Pericardium fibroblast (primary cell): ENCODE results near the gene DOC2B. TPM values are rescaled to one million over a fixed set of nuclear protein-coding genes. Genes with fewer than 3 reads are reported as not detected.

Experiments
- total RNA-seq: library from RNA; depleted of rRNA; stranded (reverse); fragments of >200 nt; gene quantifications from 2 replicates; pipeline ENCODE4 v1.2.3, GENCODE V29; 2015

Gene DOC2B
- under 0.01 TPM in 1 of 2 replicates, not detected in the other for total RNA-seq

DNA sequence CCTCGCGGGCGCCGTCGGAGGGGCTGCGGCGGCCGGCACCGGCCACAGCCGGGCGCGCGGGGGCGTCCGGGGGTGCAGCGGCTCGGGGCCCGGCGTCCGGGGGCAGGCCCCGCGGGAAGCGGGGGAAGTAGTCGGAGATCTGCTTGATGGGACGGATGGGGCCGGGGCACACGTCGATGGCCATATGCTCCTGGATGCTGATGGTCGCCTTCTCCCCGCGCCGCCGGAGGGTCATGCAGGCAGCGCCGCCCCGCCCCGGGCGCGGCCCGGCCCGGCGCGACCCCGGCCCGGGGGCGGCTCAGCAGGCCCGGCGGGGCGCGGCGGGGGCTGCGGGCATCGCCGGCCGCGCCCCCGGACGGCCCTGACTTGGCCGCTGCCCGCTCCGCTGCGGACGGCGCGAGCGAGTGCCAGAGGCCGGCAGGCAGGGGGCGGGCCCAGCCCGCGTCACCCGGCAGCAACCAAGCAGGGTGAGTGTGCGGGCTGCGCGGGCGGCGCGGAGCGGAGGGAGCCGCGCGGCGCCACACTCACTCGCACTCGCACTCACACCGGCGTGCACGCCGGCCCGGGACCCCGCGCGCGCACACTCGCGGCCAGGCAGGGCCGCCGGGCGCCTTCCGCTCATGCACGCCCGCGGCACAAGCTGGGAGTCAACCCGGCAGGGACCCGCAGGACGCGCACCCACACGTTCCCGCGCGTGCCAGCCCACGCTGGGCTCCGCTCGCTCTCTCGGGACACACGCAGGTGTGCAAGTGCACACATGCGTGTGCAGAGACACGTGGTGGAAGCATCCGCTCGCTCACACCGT, at the start of gene DOC2B:
DOC2B (minus strand) TSS at position 406 of the 805 bp plus-strand sequence; CDS start at position 235, 171 bp downstream.

GRCh38 chr17:137166-137807, 44.2 kb downstream of the DOC2B start, which contains the start of gene SCGB1C2:
Gene SCGB1C2, plus strand, starts transcription at chr17:137569. Its CDS starts 22 bp downstream, at chr17:137591.

Other genes with a start within 250 kb of the DOC2B start
- not detected in 2 replicates for gene SCGB1C2, start 44.1 kb downstream of the DOC2B start, total RNA-seq
- 1.5 and 4.0 TPM in 2 replicates for gene RPH3AL, start 171.2 kb upstream of the DOC2B start, total RNA-seq